Neural progenitor cell (in vitro differentiated cells): ENCODE data around the gene UNK. TPM values are rescaled to one million over a fixed set of nuclear protein-coding genes. Genes with fewer than 3 reads are reported as not detected.

Experiments used
- DNase-seq: peaks from one replicate; pipeline ENCODE4 v3.0.0-alpha.2; 2016; ENCODE audit warnings: low spot score
- H2AFZ ChIP-seq: fragments of 200-600 bp; sonication (generic); replicated peaks from 2 replicates; pipeline ENCODE4 v1.6.1; 2016; ENCODE audit warnings: antibody characterized with exemption
- H3F3A ChIP-seq: fragments of 200-600 bp; sonication (generic); 2 replicates; pipeline ENCODE4 v1.6.1; 2016; ENCODE audit warnings: antibody characterized with exemption, low read depth
- H3K27ac ChIP-seq: fragments of 200-600 bp; sonication (generic); 2 replicates; pipeline ENCODE4 v1.5.1; 2016; ENCODE audit warnings: mild to moderate bottlenecking
- H3K27me3 ChIP-seq: fragments of 200-600 bp; sonication (generic); 2 replicates; pipeline ENCODE4 v1.6.1; 2016; ENCODE audit warnings: mild to moderate bottlenecking, moderate library complexity
- H3K36me3 ChIP-seq: fragments of 200-600 bp; sonication (generic); 2 replicates; pipeline ENCODE4 v1.5.1; 2016
- H3K4me1 ChIP-seq: fragments of 200-600 bp; sonication (generic); 2 replicates; pipeline ENCODE4 v1.6.1; 2016; ENCODE audit warnings: mixed run types
- H3K4me2 ChIP-seq: fragments of 200-600 bp; sonication (generic); 2 replicates; pipeline ENCODE4 v1.6.1; 2016
- H3K4me3 ChIP-seq: fragments of 200-600 bp; sonication (generic); 2 replicates; pipeline ENCODE4 v1.5.1; 2016
- H3K79me2 ChIP-seq: fragments of 200-600 bp; sonication (generic); 2 replicates; pipeline ENCODE4 v1.6.1; 2016; ENCODE audit warnings: low read depth
- H3K9ac ChIP-seq: fragments of 200-600 bp; sonication (generic); 2 replicates; pipeline ENCODE4 v1.6.1; 2016
- H3K9me3 ChIP-seq: fragments of 200-600 bp; sonication (generic); 2 replicates; pipeline ENCODE4 v1.5.1; 2016; ENCODE audit warnings: low read depth
- H4K20me1 ChIP-seq: fragments of 200-600 bp; sonication (generic); 2 replicates; pipeline ENCODE4 v1.6.1; 2016; ENCODE audit warnings: low read depth
- H3K27ac Mint-ChIP-seq: 3 replicates; pipeline ENCODE4 v1.8.0; 2021; ENCODE audit warnings: mixed read lengths
- H3K27me3 Mint-ChIP-seq: 2 replicates; pipeline ENCODE4 v1.8.0; 2022; ENCODE audit warnings: low read depth, mild to moderate bottlenecking, inconsistent platforms, moderate library complexity, mixed read lengths; ENCODE audit not compliant: insufficient read depth
- H3K36me3 Mint-ChIP-seq: 3 replicates; pipeline ENCODE4 v1.8.0; 2021; ENCODE audit warnings: mixed read lengths
- H3K4me1 Mint-ChIP-seq: 3 replicates; pipeline ENCODE4 v1.8.0; 2021; ENCODE audit warnings: mixed read lengths
- H3K4me3 Mint-ChIP-seq: 3 replicates; pipeline ENCODE4 v1.8.0; 2021; ENCODE audit warnings: mild to moderate bottlenecking, moderate library complexity, mixed read lengths
- H3K9me3 Mint-ChIP-seq: 3 replicates; pipeline ENCODE4 v1.8.0; 2020; ENCODE audit warnings: mixed read lengths
- CTCF ChIP-seq: fragments of 200-600 bp; sonication (generic); IDR thresholded peaks from 2 replicates; pipeline ENCODE4 v1.5.1; 2017; ENCODE audit warnings: antibody characterized with exemption, mild to moderate bottlenecking
- EZH2 ChIP-seq: fragments of 200-600 bp; sonication (generic); IDR thresholded peaks from 2 replicates; pipeline ENCODE4 v1.6.1; 2017; ENCODE audit warnings: antibody characterized with exemption, mild to moderate bottlenecking, moderate library complexity
- EZH2phosphoT487 ChIP-seq: fragments of 200-600 bp; sonication (generic); IDR thresholded peaks from 2 replicates; pipeline ENCODE4 v1.6.1; 2017; ENCODE audit warnings: antibody characterized with exemption
- total RNA-seq: library from RNA; depleted of rRNA; stranded (reverse); fragments of >200 nt; gene quantifications from 2 replicates; pipeline ENCODE4 v1.2.3, GENCODE V29; 2015; ENCODE audit warnings: low replicate concordance

Gene UNK
- total RNA-seq, 1 donor from 2014 or later = 38.5 TPM

- H3K9me3 Mint-ChIP-seq = no peaks in the 10 kb centered on the region
- H3K9me3 ChIP-seq = no peaks in the 10 kb centered on the region
- H3F3A ChIP-seq = peaks cover 21% of the 10 kb centered on the region
- no peak overlapping the region for H3K4me3 ChIP-seq
- peaks cover 9% of the 10 kb centered on the region for H3K27me3 Mint-ChIP-seq
- H3K79me2 ChIP-seq = no peaks in the 10 kb centered on the region
- no peak overlapping the region for H3K4me3 Mint-ChIP-seq
- H3K9ac ChIP-seq = no peak overlapping the region
- H2AFZ ChIP-seq = no peak overlapping the region
- H4K20me1 ChIP-seq = no peaks in the 10 kb centered on the region
- no peaks in the 10 kb centered on the region for H3K36me3 ChIP-seq
- no peak for TF ChIP-seq CTCF
- TF ChIP-seq EZH2phosphoT487 = no peak
- TF ChIP-seq EZH2 = no peak
- peaks cover 6% of the 10 kb centered on the region for H3K27me3 ChIP-seq
- H3K36me3 Mint-ChIP-seq = no peaks in the 10 kb centered on the region
- no peak overlapping the region for H3K27ac Mint-ChIP-seq
- peaks cover 6% of the 10 kb centered on the region for H3K4me1 Mint-ChIP-seq
- DNase-seq = no peak
- no peaks in the 10 kb centered on the region for H3K4me1 ChIP-seq
- H3K4me2 ChIP-seq = no peak overlapping the region
- no peak overlapping the region for H3K27ac ChIP-seq
Observed at GRCh38 chr17:75748706-75749105, 35.9 kb upstream of the UNK start.

DNA sequence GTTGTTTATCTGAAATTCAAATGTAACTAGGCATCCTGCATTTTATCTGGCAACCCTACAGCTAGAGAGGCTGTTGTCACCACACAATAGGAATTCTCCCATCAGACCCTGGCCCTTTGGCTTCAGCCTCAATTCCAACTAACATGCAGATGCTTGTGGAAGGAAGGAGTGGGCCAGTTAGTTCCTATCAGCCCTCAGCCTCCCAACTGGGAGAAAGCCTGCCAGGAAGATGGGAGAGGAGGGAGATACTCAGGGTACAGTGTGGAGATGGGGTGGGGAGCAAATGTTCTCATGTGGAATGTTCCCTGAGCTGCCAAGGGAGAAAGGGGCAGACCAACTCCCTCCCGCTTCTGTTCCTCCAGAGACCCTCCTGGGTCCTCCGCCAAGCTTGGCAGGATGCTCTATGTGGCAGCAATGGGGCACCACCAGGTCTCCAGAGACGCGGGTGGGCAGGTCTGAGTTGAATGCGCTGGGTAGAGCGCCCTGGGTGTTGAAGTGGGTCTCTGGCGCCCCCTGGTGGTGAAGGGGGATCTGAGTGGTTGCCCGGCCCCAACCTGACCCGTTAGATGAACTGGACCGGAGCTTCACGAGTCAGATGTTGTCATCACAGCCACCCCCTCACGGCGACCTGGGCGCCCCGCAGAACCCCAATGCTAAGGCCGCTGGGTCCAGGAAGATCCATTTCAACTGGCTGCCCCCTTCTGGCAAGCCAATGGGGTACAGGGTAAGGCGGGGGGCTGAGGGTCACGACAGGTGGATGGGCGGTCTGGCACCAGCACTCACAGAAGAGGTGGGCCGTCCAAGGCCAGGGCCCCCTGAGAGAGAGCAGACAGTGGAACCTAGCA is 34.8 kb upstream of the UNK start:
- H3K9ac ChIP-seq = no peak overlapping the region
- TF ChIP-seq EZH2 = no peak
- peak; percentile 97 for TF ChIP-seq CTCF
- no peak for TF ChIP-seq EZH2phosphoT487
- peak; percentile 89 for DNase-seq
- no peaks in the 10 kb centered on the region for H3K36me3 Mint-ChIP-seq
- H3K4me1 Mint-ChIP-seq = peaks cover 10% of the 10 kb centered on the region
- peaks cover 28% of the 10 kb centered on the region for H3F3A ChIP-seq
- H3K4me3 ChIP-seq = no peak overlapping the region
- peak overlapping the region; percentile 88 for H2AFZ ChIP-seq
- H3K27me3 ChIP-seq = peaks cover 6% of the 10 kb centered on the region
- no peak overlapping the region for H3K27ac ChIP-seq
- no peaks in the 10 kb centered on the region for H3K9me3 Mint-ChIP-seq
- no peaks in the 10 kb centered on the region for H3K36me3 ChIP-seq
- H3K79me2 ChIP-seq = no peaks in the 10 kb centered on the region
- H3K4me1 ChIP-seq = peaks cover 5% of the 10 kb centered on the region
- peak overlapping the region; percentile 29 for H3K27ac Mint-ChIP-seq
- no peaks in the 10 kb centered on the region for H3K9me3 ChIP-seq
- no peaks in the 10 kb centered on the region for H4K20me1 ChIP-seq
- H3K4me3 Mint-ChIP-seq = no peak overlapping the region
- H3K27me3 Mint-ChIP-seq = peaks cover 13% of the 10 kb centered on the region
- peak overlapping the region; percentile 57 for H3K4me2 ChIP-seq

- no peak overlapping the region for H3K27ac ChIP-seq
- DNase-seq = no peak
- no peak for TF ChIP-seq EZH2
- TF ChIP-seq EZH2phosphoT487 = no peak
- no peak for TF ChIP-seq CTCF
- H3K4me2 ChIP-seq = no peak overlapping the region
- peaks cover 13% of the 10 kb centered on the region for H3K27me3 Mint-ChIP-seq
- no peaks in the 10 kb centered on the region for H3K9me3 Mint-ChIP-seq
- peaks cover 9% of the 10 kb centered on the region for H3K4me1 ChIP-seq
- peaks cover 30% of the 10 kb centered on the region for H3F3A ChIP-seq
- H3K36me3 ChIP-seq = no peaks in the 10 kb centered on the region
- peaks cover 12% of the 10 kb centered on the region for H3K4me1 Mint-ChIP-seq
- no peaks in the 10 kb centered on the region for H3K36me3 Mint-ChIP-seq
- peak overlapping the region; percentile 42 for H3K4me3 Mint-ChIP-seq
- no peaks in the 10 kb centered on the region for H4K20me1 ChIP-seq
- no peaks in the 10 kb centered on the region for H3K9me3 ChIP-seq
- H3K79me2 ChIP-seq = no peaks in the 10 kb centered on the region
- H3K4me3 ChIP-seq = no peak overlapping the region
- H3K27me3 ChIP-seq = peaks cover 6% of the 10 kb centered on the region
- H3K27ac Mint-ChIP-seq = peak overlapping the region; percentile 54
- no peak overlapping the region for H2AFZ ChIP-seq
- no peak overlapping the region for H3K9ac ChIP-seq
Observed at GRCh38 chr17:75750661-75751423, 33.8 kb upstream of the UNK start.
